HG03025 (cell line): ENCODE results near the gene DOC2A.
"Not testable (repeated sequence)": the region's sequence is repeated elsewhere in the genome, so short reads cannot be mapped to it uniquely, and the experiment has no call there.

ENCODE experiments used
- ATAC-seq: cut with Tn5 transposase; IDR thresholded peaks from one replicate; pipeline ENCODE4 v1.9.1; 2021; ENCODE audit warnings: mild to moderate bottlenecking, moderate library complexity; ENCODE audit not compliant: unreplicated experiment, low FRiP score

Gene DOC2A

DNA sequence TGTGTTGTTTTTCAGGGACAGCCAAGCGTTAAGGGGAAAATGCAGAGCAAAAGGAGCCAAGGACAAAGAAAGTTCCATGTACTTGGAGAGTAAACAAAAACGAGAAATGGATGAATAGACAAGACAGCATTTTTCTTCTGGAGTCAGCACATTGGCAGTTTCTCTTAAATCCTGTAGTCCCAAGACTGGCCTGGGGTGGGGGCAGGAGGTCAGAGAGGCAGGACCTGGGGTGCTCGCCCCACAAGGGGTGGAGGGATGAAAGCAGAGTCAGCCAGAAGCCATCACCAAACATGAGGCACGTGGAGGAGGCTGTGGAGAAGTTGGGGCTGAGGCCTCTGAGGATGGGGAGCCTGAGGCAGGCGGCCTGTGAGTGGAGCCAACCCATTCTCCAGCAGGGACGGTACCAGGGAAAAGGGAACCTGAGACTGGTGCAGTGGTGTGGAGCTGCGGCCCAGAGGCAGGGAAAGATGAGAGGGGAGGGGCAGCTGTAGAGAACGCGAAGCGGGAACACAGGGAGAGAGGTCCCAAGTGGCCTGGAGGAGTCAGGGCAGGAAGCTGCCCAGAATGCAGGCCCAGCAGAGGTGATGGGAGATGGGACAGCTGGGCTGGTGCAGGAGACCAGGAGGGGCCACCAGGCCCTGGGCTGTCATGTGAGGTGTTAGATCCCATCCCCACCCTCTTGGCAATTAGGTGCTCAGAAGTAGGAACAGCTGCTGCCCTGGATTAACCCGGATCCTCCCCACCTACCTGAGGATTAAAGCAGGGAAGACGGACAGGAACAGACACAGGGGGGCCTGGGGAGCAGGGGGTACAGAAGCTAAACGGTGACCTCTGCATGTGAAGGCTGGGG is 17.0 kb upstream of the DOC2A start:
- ATAC-seq, result no peak

DNA sequence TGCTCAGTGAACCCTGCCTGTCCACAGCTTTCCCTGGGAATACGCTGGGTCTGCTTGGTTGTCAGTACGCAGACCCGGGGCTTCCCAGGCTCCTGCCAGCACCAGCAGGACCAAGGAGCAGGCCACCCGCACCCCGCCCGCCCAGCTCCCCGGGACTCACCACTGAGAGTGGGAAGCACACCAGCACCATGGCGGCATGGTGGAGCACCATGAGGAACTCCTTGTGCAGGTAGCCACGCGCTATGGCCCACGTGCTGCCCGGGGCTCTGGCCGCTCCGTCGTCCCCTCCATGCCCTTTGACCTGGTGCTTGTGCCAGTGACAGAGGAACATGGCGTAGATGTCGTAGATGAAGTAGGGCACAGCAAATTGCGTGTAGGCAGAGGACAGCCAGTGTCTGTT is 15.6 kb upstream of the DOC2A start:
- no peak for ATAC-seq

DNA sequence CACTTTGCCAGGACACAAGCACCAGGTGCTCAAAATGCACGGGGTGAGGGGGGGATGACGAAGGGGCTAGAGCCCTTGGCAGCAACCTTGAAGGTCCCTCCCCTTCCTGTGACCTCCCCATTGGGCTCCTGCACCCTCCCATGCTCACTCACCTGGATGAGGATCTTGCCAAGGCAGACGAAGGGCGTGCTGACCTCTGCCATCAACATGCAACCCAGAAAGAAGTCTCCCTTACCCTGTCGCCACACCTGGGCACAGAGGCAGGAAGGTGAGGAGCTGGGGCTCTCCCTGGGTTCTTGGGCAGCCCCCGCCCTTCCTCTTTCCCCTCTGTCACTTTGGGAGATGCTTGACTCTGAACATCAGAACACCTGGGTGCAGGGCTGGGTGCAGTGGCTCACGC is 14.7 kb upstream of the DOC2A start:
- ATAC-seq, result no peak

DNA sequence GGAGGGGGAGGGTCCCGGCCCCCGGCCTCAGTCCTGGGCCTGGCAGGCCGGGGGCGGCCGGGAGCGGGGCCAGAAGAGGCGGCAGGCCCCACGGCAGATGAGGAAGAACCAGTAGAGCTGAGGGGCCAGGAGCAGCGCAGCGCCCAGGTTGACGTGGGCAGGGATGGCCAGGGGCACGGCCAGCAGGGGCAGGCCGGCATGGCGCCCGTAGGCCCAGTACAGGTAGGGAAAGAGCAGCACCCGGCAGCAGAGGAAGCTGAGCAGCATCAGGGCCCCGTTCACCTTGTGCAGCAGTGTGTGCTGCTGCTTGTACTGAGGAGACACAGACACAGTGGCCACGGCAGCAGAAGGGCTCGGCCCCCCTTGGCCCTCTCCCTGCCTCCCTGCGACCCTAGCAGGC is 14.3 kb upstream of the DOC2A start:
- no peak for ATAC-seq

DNA sequence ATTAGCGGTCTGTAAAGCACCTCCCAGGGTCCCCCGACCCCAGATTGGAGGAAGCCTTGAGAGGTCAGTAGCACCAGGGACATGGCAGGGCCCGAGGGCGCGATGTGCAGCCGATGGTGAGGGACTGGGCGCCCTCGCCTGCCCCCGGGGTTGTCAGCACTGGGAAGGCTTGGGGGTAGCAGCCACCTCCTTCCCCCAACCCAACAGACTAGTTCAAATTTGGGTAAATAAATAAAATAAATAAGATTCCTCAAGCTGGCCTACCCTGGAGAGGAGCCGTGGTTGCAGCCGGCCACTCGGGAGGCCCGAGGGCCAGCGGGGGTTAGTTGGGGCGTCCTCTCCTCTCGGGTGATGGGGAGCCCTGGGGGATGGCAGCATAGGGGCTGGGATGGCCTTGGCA is 13.6 kb upstream of the DOC2A start:
- no peak for ATAC-seq

DNA sequence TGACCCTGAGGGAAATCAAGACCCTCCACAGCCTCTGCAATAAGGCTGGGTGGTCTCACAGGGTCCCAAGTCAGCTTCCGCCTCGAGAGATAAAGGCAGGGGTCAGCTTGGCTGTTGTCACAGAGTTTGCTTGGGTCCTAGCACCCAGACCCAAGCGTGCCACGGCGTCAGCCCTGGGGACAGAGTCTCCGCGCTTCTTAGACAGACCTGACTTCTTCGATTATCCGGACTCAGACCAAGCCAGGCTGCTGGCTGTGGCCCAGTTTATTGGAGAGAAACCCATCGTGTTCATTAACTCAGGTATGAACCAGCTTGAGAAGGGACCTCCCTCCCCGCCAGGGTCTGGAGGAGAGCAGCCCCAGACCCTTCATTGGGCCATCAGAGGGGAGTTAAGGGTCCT is 12.8 kb upstream of the DOC2A start:
- ATAC-seq, result no peak

DNA sequence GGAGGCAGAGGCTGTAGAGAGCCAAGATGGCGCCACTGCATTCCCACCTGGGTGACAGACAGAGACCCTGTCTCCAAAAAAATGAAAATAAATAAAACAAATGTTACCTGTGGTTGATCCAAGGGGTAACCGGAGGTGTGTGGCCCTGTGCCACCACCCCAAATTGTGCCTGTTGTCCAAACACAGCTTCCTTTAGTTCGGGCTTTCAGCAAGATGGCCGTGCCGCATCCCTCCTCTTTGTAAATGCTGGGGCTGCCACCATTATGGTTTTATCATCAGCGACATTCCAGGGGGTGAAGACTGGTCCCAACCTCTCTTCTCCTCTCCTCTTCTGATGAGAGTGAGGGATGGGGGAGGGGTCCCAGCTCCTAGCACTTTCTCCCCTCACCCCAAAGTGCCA is 12.1 kb upstream of the DOC2A start, which contains the start of gene C16orf92:
TSS of gene C16orf92 (plus strand) at position 312 of the 400 bp plus-strand sequence. CDS start 143 bp downstream, outside the sequence.
- ATAC-seq, result no peak

DNA sequence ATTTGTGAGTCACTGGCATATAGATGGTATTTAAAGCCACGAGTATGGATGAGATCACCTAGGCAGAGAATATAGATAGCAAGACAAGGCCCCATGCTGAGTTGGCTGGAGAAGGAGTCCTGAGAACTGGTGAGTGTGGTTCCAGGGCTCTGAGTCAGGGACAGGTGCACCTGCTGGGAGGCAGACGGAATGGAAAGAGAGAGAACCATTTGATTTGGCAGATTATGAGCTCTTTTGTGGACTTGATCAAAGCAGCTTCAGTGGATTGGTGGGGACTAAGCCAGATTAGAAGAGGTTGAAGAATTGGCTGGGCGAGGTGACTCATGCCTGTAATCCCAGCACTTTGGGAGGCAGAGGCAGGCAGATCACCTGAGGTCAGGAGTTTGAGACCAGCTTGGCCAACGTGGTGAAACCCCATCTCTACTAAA is 7.9 kb upstream of the DOC2A start:
- no peak for ATAC-seq

DNA sequence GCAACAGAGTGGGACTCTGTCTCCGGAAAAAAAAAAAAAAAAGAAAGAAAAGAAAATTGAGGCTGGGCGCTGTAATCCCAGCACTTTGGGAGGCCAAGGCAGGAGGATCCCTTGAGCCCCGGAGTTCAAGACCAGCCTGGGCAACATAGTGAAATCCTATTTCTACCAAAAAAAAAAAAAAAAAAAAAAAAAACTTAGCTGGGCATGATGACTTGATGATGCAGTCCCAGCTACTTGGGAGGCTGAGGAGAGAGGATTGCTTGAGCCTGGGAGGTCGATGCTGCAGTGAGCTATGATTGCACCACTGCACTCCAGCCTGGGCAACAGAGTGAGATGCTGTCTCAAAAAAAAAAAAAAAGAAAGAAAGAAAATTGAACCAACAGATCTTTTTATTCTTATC is 7.1 kb upstream of the DOC2A start:
- ATAC-seq, result not testable (repeated sequence)

DNA sequence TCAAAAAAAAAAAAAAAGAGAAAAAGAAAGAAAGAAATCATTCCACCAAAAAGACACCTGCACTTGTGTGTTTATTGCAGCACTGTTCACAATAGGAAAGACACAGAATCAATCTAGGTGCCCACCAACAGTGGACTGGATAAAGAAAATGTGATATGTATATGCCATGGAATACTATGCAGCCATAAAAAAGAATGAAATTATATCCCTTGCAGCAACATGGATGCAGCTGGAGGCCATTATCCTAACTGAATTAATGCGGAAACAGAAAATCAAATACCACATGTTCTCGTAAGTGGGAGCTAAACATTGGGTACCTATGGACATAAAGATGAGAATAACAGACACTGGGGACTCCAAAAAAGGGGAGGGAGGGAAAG is 6.4 kb upstream of the DOC2A start:
- no peak for ATAC-seq

DNA sequence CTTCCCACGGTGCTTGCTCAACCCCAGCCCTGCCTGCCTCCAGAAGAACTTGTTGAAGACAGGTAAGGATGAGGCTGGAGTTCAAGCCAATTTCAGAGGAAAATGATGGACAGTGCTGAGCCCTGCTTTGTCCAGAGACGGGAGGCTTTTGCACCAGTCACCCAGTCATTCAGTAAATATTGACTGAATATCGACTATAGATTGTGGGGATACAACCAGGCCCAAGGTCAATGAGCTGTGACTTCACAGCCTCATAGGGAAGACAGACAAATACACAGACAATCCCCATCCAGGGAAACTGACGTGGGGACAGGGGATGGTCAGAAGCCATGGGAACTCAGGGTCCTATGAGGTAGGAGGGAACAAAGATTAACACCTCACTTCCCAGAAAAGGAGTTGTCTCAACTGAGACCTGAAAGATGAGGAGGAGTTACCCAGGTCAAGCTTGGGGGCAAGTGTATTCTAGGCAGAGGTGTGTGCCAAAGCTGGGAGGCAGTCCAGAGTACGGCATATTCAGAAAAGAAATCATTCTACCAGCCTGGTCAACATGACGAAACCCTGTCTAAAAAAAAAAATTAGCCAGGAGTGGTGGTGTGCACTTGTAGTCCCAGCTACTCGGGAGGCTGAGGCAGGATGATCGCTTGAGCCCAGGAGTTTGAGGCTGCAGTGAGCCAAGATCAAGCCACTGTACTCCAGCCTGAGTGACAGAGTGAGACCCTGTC is 5.9 kb upstream of the DOC2A start:
- no peak for ATAC-seq

DNA sequence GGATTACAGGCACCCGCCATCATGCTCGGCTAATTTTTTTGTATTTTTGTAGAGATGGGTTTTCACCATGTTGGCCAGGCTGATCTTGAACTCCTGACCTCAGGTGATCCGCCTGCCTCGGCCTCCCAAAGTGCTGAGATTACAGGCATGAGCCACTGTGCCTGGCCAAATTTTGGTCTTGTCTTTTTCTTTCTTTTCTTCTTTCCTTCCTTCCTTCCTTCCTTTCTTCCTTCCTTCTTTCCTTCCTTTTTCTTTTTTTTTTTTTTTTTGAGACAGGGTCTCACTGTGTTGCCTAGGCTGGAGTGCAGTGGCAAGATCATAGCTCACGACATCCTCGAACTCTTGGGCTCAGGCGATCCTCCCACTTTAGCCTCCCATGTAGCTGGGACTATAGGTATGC is 4.6 kb upstream of the DOC2A start:
- not testable (repeated sequence) for ATAC-seq

DNA sequence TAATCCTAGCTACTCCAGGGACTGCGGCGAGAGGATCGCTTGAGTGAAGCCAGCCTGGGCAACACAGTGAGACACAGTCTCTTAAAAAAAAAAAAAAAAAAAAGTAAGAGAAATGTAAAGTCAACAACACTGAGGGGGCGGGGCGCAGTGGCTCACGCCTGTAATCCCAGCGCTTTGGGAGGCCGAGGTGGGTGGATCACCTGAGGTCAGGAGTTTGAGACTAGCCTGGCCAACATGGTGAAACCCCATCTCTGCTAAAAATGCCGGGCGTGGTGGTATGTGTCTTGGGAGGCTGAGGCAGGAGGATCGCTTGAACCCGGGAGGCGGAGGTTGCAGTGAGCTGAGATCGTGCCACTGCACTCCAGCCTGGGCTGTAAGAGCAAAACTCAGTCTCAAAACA is 1.8 kb upstream of the DOC2A start:
- ATAC-seq, result not testable (repeated sequence)

DNA sequence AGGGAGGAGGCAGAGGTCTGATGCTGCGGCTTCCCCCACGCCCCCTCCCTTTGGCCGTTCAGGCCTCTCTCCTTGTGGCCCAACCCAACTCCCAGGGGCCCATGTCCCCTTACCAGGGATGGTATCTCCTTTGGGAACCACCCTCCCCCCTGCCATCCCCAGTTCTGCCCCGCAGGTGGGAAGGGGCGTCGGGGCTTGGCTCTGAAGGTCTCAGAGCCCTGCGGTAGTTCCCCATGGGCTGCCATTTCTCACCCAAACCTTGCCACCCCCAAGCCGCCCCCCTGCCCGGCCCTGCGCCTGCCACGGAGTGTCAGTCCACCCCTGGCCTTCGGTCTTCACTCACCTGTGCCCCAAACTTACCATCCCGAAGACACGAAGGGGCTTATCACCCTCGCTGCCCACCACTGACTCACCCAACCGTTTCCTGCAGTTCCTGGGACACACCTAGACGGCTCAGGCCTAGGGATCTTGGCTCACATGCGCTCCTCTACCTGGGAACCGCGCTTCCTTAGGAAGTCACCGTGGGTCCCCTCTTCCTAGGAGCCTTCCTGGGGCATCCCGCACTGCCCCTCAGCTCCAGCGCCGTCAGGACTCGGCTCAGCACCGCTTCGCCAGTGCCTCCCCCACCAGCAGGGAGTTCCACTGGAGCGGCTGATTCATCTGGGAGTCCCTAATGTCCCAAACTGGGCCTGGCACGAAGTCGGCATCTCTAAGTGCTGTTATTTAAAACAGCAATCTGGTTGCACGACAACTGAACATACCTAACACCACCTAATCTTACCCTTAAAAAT is 1.1 kb upstream of the DOC2A start:
- no peak for ATAC-seq

DNA sequence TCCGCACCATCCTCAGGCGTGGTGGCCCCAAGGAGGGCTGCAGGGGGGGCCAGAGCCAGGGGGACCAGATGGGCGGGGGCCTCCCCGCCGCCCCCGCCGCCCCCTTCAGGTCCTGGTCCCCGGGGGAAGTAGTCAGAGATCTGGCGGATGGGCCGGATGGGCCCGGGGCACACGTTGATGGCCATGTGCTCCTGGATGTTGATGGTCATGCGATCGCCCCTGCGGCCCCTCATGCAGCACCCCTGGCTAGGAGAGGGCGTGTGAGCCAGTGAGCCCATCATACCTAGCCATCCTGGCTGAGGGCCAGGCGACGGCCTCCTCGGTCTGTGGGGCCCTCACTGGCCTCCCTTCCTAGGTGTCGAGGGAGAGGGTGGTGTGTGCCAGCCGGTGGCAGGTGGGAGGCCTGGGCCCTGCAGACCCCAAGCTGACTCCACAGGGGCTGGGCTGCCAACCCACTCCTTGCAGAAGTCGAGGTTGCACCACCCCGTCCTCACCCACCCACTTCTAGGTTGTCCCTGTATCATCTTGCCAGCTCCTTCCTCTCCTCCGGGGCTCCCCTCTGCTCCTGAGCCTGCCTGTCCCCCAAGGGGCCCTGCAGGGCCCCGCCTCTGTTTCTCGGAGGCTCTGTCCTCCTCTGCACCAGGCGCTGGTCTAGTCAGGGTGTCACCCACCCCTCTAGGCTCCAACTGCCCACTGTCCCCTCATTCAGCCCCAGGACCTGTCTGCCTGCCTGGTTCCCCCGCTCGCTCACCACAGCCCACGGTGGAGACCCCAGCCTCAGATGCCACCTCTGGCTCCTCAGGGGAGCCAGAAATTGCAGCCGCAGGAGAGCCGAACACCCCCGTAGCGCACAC is 610 bp downstream of the DOC2A start:
- ATAC-seq, result no peak

DNA sequence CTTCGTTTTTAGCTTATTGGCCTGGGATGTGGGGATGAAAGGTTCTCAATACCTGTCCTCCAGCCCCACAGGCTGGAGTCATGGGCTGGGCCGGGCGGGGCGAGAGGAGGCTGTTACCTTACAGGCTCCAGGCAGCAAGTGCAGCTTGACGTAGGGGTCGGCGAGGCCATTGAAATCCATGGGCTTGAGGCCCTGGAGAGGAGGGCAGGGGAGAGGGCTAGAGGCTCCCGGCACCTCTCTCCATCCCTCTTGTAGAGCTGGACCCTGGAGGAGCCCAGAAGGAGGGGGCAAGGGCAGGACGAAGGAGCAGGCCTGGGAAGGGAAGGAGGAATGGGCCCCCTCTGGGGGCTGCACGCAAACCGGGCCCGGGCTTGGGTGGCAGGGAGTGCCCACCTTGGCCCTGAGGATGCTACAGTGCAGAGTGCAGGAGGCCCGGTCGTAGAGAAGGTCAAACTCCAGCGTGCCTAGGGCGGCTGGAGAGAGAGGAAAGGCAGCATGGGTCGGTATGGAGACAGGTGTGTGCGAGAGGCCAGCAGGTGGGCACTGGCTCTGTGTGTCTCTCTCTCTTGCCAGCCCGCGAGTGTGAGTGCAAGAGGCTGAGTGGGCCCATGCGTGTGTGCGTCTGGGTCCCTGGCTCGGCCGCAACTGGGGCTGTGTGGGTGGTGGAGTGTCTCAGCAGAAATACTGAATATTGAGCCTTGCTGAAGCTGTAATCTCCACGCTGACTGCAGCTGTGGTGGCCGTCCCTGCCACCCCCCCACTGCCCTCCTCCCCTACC is 1.6 kb downstream of the DOC2A start:
- no peak for ATAC-seq

DNA sequence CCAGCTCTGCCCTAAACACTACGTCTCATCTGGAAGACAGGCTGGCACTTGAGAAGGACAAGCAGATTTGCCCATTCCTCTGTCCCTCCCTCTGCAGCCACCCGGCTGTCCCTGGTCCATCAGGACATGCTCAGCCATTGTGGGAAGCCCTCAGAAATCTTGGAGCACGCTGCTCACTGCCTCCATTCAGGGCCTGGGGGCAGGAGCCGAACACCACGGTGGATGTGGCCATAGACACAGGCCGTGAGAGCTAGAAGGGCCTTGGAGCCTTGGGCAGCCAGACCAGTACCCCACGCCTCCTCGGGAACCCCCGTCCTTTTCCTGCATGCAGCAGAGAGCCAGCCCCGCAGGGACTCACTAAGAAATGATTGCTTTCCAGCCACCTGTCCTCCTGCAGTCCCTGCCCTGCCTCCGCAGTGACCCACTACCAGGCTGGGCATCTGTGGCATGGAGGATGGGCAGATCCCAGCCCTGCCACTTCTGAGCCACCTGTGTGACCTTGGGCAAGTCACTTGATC is 3.4 kb downstream of the DOC2A start:
- no peak for ATAC-seq

DNA sequence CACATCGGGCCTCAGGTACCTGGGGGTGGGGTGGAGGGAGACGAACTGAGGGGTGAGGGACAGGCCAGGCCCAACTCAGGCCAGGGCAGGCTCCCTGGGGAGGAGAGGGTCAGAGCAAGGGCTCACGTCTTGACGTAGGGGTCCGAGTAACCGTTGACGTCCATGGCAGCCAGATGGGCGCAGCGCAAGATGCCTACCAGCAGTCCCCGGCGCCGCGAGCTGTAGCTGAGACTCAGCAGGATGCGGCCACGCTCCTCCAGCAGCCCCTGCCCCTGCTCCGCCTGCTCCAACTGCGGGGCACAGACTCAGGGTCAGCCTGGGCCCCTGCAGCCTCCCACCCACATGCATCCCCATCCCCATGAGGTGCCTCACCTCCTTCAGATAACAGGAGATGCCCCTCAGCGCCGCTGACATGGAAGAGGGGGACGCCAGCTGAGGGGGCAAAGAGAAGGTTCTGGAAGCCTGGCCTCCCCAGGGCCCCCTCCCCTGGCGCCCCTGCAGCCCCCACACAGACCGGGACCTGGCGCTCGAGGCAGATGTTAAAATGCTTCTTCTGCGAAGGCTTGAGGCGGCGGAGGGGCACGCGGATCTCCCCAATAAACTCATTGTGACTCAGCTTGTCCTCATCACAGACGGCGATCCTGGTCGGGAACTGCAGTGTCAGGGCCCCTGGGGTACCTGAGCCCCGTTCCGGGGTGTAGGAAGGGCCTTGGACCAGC is 4.0 kb downstream of the DOC2A start:
- no peak for ATAC-seq

DNA sequence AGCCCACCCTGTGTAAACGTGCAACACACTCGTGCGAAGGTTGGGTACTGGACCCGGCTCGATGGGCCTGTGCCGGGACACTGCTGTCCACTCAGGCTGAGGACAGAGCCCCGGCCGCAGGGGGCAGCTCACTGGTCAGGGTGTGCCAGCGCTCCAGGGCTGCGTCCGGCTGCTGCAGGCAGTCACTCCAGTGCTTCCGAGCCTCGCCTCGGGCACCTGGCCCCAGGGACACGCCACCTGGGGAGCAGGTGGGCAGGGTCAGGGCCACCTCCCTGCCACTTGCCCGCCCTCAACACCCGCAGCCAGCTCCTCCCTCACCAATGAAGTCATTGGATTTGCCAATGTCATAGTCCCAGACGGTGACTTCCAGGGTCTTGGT is 4.7 kb downstream of the DOC2A start:
- ATAC-seq, result no peak
